Neuron (in vitro differentiated cells): ENCODE results near the gene PTH1R.
A peak's percentile ranks its signal among the peaks of the same experiment; 100 is the strongest.

Source experiments
- H2AFZ ChIP-seq: one replicate; pipeline ENCODE4 v1.6.1; 2013; ENCODE audit warnings: low read depth, mild to moderate bottlenecking, inconsistent platforms, low read length, moderate library complexity
- H3K27me3 ChIP-seq: one replicate; pipeline ENCODE4 v1.6.1; 2013; ENCODE audit warnings: low read length; ENCODE audit not compliant: insufficient read depth
- H3K36me3 ChIP-seq: one replicate; pipeline ENCODE4 v1.6.1; 2013; ENCODE audit warnings: low read length; ENCODE audit not compliant: insufficient read depth
- H3K4me1 ChIP-seq: one replicate; pipeline ENCODE4 v1.6.1; 2013; ENCODE audit warnings: low read length; ENCODE audit not compliant: insufficient read depth
- H3K4me3 ChIP-seq: 2 replicates; pipeline ENCODE4 v1.5.1; 2013; ENCODE audit warnings: mild to moderate bottlenecking, low read length, moderate library complexity
- H3K9me3 ChIP-seq: one replicate; pipeline ENCODE4 v1.6.1; 2013; ENCODE audit warnings: low read length

Gene PTH1R

GRCh38 chr3:46885612-46886011 is 8.1 kb downstream of the PTH1R start:
- no peaks in the 10 kb centered on the region for H3K36me3 ChIP-seq
- no peak overlapping the region for H2AFZ ChIP-seq
- H3K4me1 ChIP-seq: peaks cover 14% of the 10 kb centered on the region
- no peaks in the 10 kb centered on the region for H3K9me3 ChIP-seq
- peaks cover 61% of the 10 kb centered on the region for H3K27me3 ChIP-seq
- no peak overlapping the region for H3K4me3 ChIP-seq

DNA sequence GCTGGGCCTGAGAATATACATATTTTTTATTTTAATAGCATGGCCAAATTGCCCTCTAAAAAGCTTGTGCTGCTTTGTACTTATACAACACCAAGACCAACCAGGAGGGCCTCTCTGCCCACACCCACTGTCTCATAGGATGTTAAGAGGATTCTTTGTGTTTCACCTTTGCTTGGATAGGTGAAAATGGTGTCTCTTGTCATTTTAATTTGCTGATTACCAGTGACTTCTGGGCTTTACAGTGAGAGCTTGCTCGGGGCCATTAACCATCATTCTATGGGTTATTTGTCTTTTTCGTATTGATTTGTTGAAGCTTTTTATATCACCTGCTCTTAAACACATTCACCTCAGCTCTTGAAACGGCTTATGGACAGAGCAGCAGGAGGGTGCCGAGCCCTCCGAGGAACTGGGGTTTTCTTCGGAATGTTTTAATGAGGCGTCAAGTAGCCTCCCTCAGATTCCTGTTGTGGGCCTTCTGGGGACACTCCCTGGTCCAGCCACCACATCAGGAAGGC is 10.5 kb downstream of the PTH1R start:
- H3K4me3 ChIP-seq: no peak overlapping the region
- H2AFZ ChIP-seq: no peak overlapping the region
- no peaks in the 10 kb centered on the region for H3K9me3 ChIP-seq
- H3K27me3 ChIP-seq: peaks cover 46% of the 10 kb centered on the region
- peaks cover 23% of the 10 kb centered on the region for H3K4me1 ChIP-seq
- H3K36me3 ChIP-seq: no peaks in the 10 kb centered on the region

DNA sequence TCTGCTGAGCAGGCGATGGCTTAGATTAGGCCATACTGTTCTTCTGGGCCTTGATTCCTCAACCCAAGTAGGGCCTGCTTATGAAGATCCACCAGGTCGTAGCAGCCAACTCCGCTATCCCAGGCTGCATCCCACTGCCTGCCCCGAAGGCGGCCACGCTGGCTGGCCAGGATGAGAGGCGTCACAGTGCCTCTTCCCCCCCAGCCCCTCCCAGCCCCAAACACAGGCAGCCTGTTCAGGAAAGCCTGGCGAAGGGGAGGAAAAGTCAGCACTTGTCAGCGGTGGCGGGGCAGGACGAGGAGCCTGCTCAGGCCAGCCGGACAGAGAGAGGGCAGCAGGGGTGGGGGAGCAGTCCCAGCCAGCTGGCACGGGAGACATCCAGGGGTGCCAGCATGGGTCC is 11.2 kb downstream of the PTH1R start:
- H3K9me3 ChIP-seq: no peaks in the 10 kb centered on the region
- no peak overlapping the region for H2AFZ ChIP-seq
- no peaks in the 10 kb centered on the region for H3K36me3 ChIP-seq
- peaks cover 45% of the 10 kb centered on the region for H3K27me3 ChIP-seq
- no peak overlapping the region for H3K4me3 ChIP-seq
- H3K4me1 ChIP-seq: peaks cover 21% of the 10 kb centered on the region

GRCh38 chr3:46889381-46890110 is 12.0 kb downstream of the PTH1R start:
- Histone ChIP-seq H3K4me1 (peaks cover 16% of the 10 kb centered on the region), H3K27me3 (peaks cover 37% of the 10 kb centered on the region), H3K4me3 (no peak overlapping the region), H3K9me3 (no peaks in the 10 kb centered on the region), H3K36me3 (no peaks in the 10 kb centered on the region), H2AFZ (no peak overlapping the region)

DNA sequence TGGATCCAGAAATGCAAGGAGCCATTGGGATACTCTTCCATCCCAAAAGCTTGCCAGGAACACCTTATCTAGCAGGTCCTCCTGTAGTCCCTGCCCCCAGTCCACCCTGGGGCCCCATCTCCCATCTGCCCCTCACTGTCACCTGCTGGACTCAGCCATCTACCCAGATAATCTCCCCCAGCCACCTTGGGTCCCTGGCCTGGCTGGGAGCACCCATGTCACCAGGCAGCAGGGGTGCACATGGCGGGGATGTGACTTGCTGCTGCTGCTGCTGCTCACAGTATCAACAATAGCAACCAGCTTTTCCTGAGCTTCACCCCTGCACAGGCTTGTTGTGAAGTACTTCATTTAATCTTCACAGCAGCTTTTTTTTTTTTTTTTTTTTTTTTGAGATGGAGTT is 12.6 kb downstream of the PTH1R start:
- H3K27me3 ChIP-seq: peaks cover 31% of the 10 kb centered on the region
- H3K4me3 ChIP-seq: no peak overlapping the region

GRCh38 chr3:46891132-46891531 is 13.6 kb downstream of the PTH1R start:
- Histone ChIP-seq H3K36me3 (no peaks in the 10 kb centered on the region), H3K4me3 (no peak overlapping the region), H3K27me3 (peaks cover 22% of the 10 kb centered on the region), H3K9me3 (no peaks in the 10 kb centered on the region), H2AFZ (no peak overlapping the region), H3K4me1 (peaks cover 16% of the 10 kb centered on the region)

More for the DNA sequence above, 12.6 kb downstream of the PTH1R start:
- H2AFZ ChIP-seq: no peak overlapping the region
- peaks cover 16% of the 10 kb centered on the region for H3K4me1 ChIP-seq
- no peaks in the 10 kb centered on the region for H3K36me3 ChIP-seq
- no peaks in the 10 kb centered on the region for H3K9me3 ChIP-seq

GRCh38 chr3:46892285-46893145 is 15.0 kb downstream of the PTH1R start:
- H2AFZ ChIP-seq: peak overlapping the region; percentile 69
- no peaks in the 10 kb centered on the region for H3K9me3 ChIP-seq
- peaks cover 18% of the 10 kb centered on the region for H3K27me3 ChIP-seq
- peak overlapping the region; percentile 44 for H3K4me3 ChIP-seq
- H3K36me3 ChIP-seq: no peaks in the 10 kb centered on the region
- H3K4me1 ChIP-seq: peaks cover 16% of the 10 kb centered on the region

GRCh38 chr3:46893146-46893748 is 15.7 kb downstream of the PTH1R start:
- Histone ChIP-seq H2AFZ (no peak overlapping the region), H3K27me3 (peaks cover 18% of the 10 kb centered on the region), H3K4me3 (no peak overlapping the region)

GRCh38 chr3:46893763-46894162 is 16.2 kb downstream of the PTH1R start:
- H3K36me3 ChIP-seq: no peaks in the 10 kb centered on the region
- H3K4me3 ChIP-seq: no peak overlapping the region
- H3K4me1 ChIP-seq: peaks cover 16% of the 10 kb centered on the region
- H2AFZ ChIP-seq: no peak overlapping the region
- H3K27me3 ChIP-seq: peaks cover 18% of the 10 kb centered on the region
- no peaks in the 10 kb centered on the region for H3K9me3 ChIP-seq

More at GRCh38 chr3:46893146-46893748, 15.7 kb downstream of the PTH1R start:
- Histone ChIP-seq H3K9me3 (no peaks in the 10 kb centered on the region), H3K36me3 (no peaks in the 10 kb centered on the region), H3K4me1 (peaks cover 16% of the 10 kb centered on the region)

GRCh38 chr3:46894256-46894655 is 16.7 kb downstream of the PTH1R start:
- Histone ChIP-seq H3K4me1 (peaks cover 16% of the 10 kb centered on the region), H3K36me3 (no peaks in the 10 kb centered on the region), H3K4me3 (no peak overlapping the region), H3K9me3 (no peaks in the 10 kb centered on the region), H2AFZ (no peak overlapping the region), H3K27me3 (peaks cover 13% of the 10 kb centered on the region)

DNA sequence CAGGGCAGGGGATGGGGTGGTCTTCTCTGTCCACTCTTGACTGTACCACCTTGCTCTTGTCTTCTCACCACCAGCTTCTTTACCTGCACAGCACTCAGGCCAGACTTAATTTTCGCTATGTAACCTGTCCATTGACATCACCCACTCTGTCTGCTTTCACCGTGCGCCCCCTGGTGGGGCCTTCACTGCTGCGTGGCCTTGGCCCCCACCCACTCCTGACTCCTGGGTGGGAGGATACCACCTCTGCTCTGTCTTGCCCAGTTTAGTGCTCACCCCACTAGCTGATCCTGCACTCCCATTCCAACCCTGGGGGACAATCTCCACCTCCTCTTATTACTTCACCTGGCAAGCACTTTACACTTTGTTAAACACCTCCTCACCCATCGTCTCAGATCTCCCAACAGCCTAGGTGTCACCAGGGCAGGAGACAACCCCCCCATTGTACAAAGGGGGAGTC is 17.7 kb downstream of the PTH1R start:
- no peak overlapping the region for H2AFZ ChIP-seq
- H3K4me3 ChIP-seq: no peak overlapping the region
- peaks cover 16% of the 10 kb centered on the region for H3K4me1 ChIP-seq
- no peaks in the 10 kb centered on the region for H3K9me3 ChIP-seq
- H3K27me3 ChIP-seq: peaks cover 6% of the 10 kb centered on the region
- H3K36me3 ChIP-seq: no peaks in the 10 kb centered on the region

DNA sequence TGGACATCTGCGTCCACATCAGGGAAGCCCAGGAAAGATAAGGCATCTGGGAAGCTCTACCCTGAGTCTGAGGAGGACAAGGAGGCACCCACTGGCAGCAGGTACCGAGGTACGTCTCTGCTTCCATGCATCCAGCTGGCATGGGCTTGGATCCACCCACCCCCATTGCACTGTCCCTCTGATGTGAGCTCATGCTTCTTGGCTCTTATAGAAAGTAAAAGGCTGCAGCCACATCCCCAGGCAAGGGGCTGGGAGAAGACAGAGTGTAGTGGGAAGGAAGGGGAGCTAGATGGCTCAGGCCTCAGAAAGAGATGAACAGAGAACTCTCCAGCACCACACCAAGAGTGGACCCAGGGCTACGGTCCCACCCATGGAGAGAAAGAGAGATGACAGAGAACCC is 18.2 kb downstream of the PTH1R start:
- Histone ChIP-seq H2AFZ (no peak overlapping the region), H3K4me1 (peaks cover 16% of the 10 kb centered on the region), H3K9me3 (no peaks in the 10 kb centered on the region), H3K36me3 (no peaks in the 10 kb centered on the region), H3K27me3 (peaks cover 9% of the 10 kb centered on the region), H3K4me3 (no peak overlapping the region)

- H3K4me1 ChIP-seq: peaks cover 16% of the 10 kb centered on the region
- no peaks in the 10 kb centered on the region for H3K36me3 ChIP-seq
- no peak overlapping the region for H3K4me3 ChIP-seq
- H3K9me3 ChIP-seq: no peaks in the 10 kb centered on the region
- peaks cover 9% of the 10 kb centered on the region for H3K27me3 ChIP-seq
- no peak overlapping the region for H2AFZ ChIP-seq
These were observed 18.9 kb downstream of the PTH1R start for GRCh38 chr3:46896386-46896785.
